Measurements from ENCODE around the gene TMEM184A. TPM values are rescaled to one million over a fixed set of nuclear protein-coding genes. Genes with fewer than 3 reads are reported as not detected.
A peak's percentile ranks its signal among the peaks of the same experiment; 100 is the strongest.

TMEM184A gene
- total and polyA plus RNA-seq, 2 of the 13 experiments (the other 11 are each of a cell fraction or from before 2014, with no cell fraction given): 9.5 to 20.4 TPM

DNA sequence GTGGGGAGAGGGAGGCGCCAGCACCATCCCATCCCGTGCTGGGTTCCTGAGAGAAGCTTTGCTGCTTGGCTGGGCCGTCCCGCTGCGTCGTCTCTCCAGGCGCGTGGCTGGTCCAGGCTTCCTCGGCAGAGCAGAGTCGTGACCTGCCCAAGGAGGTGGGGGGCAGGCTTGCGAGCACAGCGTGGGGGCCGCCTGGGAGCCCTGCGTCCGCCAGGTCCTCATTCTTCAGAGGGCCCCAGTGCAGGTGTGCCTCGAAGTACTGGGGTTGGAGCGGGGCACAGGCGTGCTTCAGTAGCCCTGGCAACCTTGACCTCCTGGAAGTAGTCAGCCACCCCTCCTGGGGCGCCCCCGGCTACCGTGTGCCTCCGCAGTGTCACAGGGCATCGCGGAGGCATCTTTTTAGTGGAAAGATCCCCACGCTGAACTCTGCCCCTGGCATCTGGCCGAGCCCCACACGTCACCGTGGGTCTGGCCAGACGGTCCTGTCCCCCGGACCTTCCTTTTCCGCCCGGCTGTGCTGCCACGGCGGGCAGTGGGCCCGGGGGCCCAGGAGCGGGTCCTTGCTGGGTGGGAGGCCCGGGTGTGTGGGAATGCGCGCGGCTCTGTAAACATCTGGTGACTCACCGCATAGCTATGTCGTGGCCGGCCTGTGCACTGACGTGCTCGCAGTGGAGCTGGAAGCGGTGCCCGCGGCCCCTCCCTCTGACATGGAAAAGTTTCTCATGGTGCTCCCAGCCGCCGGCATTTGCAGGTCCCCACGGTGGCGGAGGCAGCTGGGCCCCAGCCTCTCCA lies 19.1 kb downstream of the TMEM184A start (continued):
- peak; percentile 50; the same call in 1 of the 2 replicates for TF ChIP-seq SIX1 (CRISPR knock-in tag; IDR thresholded peaks at IDR 0.05; ENCODE audit: borderline replicate concordance)
- no peak for TF ChIP-seq NPAS2 (CRISPR knock-in tag; IDR thresholded peaks at IDR 0.05; ENCODE audit: borderline replicate concordance)
- TF ChIP-seq NFYC (CRISPR knock-in tag; IDR thresholded peaks at IDR 0.05): no peak
- peak; percentile 69; the same call in 1 of the 2 replicates for TF ChIP-seq ZNF232 (CRISPR knock-in tag; IDR thresholded peaks at IDR 0.05; ENCODE audit: borderline replicate concordance)
- peak; percentile 51; the same call in 1 of the 2 replicates for TF ChIP-seq ATF1 (CRISPR knock-in tag; IDR thresholded peaks at IDR 0.05)
- TF ChIP-seq POGZ (CRISPR knock-in tag; IDR thresholded peaks at IDR 0.05): no peak
- no peak for TF ChIP-seq SP4 (CRISPR knock-in tag; IDR thresholded peaks at IDR 0.05)
- no peak for TF ChIP-seq MAFK (conservative IDR thresholded peaks at IDR 0.05 in 1 of 2, IDR thresholded peaks at IDR 0.05 in 1 of 2; ENCODE audit: low read length in 2 of 2)
- TF ChIP-seq ZNF343 (CRISPR knock-in tag; IDR thresholded peaks at IDR 0.05): no peak
- TF ChIP-seq ZNF773 (CRISPR knock-in tag; IDR thresholded peaks at IDR 0.05; ENCODE audit: borderline replicate concordance): peak; percentile 47; the same call in 1 of the 2 replicates
- no peak for TF ChIP-seq THYN1 (CRISPR knock-in tag; IDR thresholded peaks at IDR 0.05; ENCODE audit: borderline replicate concordance, low read depth)
- TF ChIP-seq ZFP1 (CRISPR knock-in tag; IDR thresholded peaks at IDR 0.05): peak; percentile 31; the same call in 1 of the 2 replicates
- TF ChIP-seq SAFB2 (CRISPR knock-in tag; IDR thresholded peaks at IDR 0.05; ENCODE audit: borderline replicate concordance, low read depth): no peak; the same call in 1 of the 2 replicates
- TF ChIP-seq SIN3B (IDR thresholded peaks at IDR 0.05; ENCODE audit: low read length): no peak
- TF ChIP-seq, protein P1, sequence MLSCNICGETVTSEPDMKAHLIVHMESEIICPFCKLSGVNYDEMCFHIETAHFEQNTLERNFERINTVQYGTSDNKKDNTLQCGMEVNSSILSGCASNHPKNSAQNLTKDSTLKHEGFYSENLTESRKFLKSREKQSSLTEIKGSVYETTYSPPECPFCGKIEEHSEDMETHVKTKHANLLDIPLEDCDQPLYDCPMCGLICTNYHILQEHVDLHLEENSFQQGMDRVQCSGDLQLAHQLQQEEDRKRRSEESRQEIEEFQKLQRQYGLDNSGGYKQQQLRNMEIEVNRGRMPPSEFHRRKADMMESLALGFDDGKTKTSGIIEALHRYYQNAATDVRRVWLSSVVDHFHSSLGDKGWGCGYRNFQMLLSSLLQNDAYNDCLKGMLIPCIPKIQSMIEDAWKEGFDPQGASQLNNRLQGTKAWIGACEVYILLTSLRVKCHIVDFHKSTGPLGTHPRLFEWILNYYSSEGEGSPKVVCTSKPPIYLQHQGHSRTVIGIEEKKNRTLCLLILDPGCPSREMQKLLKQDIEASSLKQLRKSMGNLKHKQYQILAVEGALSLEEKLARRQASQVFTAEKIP (CRISPR knock-in tag; IDR thresholded peaks at IDR 0.05; ENCODE audit: borderline replicate concordance): no peak
- TF ChIP-seq SYNCRIP (IDR thresholded peaks at IDR 0.05; ENCODE audit: insufficient read depth, low read depth, low read length): no peak
- TF ChIP-seq ZNF30 (CRISPR knock-in tag; IDR thresholded peaks at IDR 0.05): no peak
- peak; percentile 87; the same call in 1 of the 2 replicates for TF ChIP-seq SMAD1 (CRISPR knock-in tag; IDR thresholded peaks at IDR 0.05; ENCODE audit: borderline replicate concordance, low read depth)
- TF ChIP-seq SRY (CRISPR knock-in tag; IDR thresholded peaks at IDR 0.05): 0 out of 2 replicates have a peak, but pooled peaks have one; percentile 76
- TF ChIP-seq ZNF263 (CRISPR knock-in tag; IDR thresholded peaks at IDR 0.05): peak; percentile 97
- TF ChIP-seq SPEN (CRISPR knock-in tag; IDR thresholded peaks at IDR 0.05; ENCODE audit: low read depth): peak; percentile 74
- TF ChIP-seq ZNF367 (CRISPR knock-in tag; IDR thresholded peaks at IDR 0.05; ENCODE audit: borderline replicate concordance): no peak
- no peak for TF ChIP-seq SOX6 (IDR thresholded peaks at IDR 0.05)
- TF ChIP-seq SOX6 (CRISPR knock-in tag; IDR thresholded peaks at IDR 0.05): peak; percentile 86
- TF ChIP-seq, protein P2, sequence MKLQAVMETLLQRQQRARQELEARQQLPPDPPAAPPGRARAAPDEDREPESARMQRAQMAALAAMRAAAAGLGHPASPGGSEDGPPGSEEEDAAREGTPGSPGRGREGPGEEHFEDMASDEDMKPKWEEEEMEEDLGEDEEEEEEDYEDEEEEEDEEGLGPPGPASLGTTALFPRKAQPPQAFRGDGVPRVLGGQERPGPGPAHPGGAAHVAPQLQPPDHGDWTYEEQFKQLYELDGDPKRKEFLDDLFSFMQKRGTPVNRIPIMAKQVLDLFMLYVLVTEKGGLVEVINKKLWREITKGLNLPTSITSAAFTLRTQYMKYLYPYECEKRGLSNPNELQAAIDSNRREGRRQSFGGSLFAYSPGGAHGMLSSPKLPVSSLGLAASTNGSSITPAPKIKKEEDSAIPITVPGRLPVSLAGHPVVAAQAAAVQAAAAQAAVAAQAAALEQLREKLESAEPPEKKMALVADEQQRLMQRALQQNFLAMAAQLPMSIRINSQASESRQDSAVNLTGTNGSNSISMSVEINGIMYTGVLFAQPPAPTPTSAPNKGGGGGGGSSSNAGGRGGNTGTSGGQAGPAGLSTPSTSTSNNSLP (IDR thresholded peaks at IDR 0.05; ENCODE audit: low read depth, low read length): no peak
- peak; percentile 76 for TF ChIP-seq YEATS4 (CRISPR knock-in tag; IDR thresholded peaks at IDR 0.05; ENCODE audit: borderline replicate concordance)
- TF ChIP-seq NFATC3 (CRISPR knock-in tag; IDR thresholded peaks at IDR 0.05): no peak
- TF ChIP-seq SUZ12 (IDR thresholded peaks at IDR 0.05; ENCODE audit: low read depth, low read length): no peak
- TF ChIP-seq ZNF138 (CRISPR knock-in tag; IDR thresholded peaks at IDR 0.05; ENCODE audit: low read depth): 0 out of 2 replicates have a peak, but pooled peaks have one; percentile 54

All from HepG2 (cell line).